Esophagus muscularis mucosa (tissue), 2 donors: ENCODE data around the gene SUPT3H.

Experiments
- POLR2A ChIP-seq: fragments of 450-650 bp; IDR thresholded peaks from one replicate; pipeline ENCODE4 v1.6.1; 2017; ENCODE audit warnings: antibody characterized with exemption, moderate library complexity, mild to moderate bottlenecking, low read depth
- POLR2AphosphoS5 ChIP-seq, 2 donors: sonication (generic); formaldehyde crosslinking; IDR thresholded peaks; one replicate each; pipeline ENCODE4 v1.6.1; 2017; ENCODE audit warnings: antibody characterized with exemption in 2 of 2

DNA sequence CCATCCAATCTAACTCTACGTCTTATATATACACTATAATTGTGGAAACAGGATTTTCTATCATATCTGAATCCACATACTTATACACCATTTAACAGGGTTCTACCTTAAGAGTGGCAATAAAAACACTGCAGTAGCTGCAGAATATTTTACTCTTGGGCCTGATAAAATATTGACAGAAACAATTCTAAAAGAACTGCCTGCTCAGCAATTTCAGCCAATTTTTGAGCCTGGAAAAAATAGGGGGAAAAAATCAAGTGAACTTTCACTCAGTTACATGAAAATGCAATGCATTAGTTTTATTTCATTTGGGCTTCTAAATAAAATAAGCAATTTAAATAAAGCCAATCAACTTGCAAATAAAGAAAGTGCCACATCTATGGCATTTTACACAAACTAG, 296.1 kb downstream of the SUPT3H start:
- TF ChIP-seq POLR2AphosphoS5 (IDR thresholded peaks at IDR 0.05) (no peak), POLR2A (no peak)
